Esophagus muscularis mucosa (tissue), 4 donors: ENCODE measurements around the gene C11orf24. TPM values are rescaled to one million over a fixed set of nuclear protein-coding genes. Genes with fewer than 3 reads are reported as not detected.

Source experiments
- DNase-seq: peaks from one replicate; pipeline ENCODE4 v3.0.0-alpha.2; 2017; ENCODE audit errors: extremely low spot score
- H3K27ac ChIP-seq, 4 donors: fragments of 200-600 bp; sonication (generic); replicated peaks in 1 of 4; 1 replicate in 3 of 4; 2 replicates in 1 of 4; pipeline ENCODE4 v1.5.1; 2016 to 2019; ENCODE audit warnings: mild to moderate bottlenecking in 1 of 4
- H3K27me3 ChIP-seq, 4 donors: fragments of 200-600 bp; sonication (generic); one replicate each; pipeline versions ENCODE4 v1.5.1 to v1.6.0; 2016 to 2019
- H3K36me3 ChIP-seq, 4 donors: fragments of 200-600 bp; sonication (generic); one replicate each; pipeline ENCODE4 v1.5.1; 2016 to 2019
- H3K4me1 ChIP-seq, 4 donors: fragments of 200-600 bp; sonication (generic); one replicate each; pipeline ENCODE4 v1.5.1; 2016 to 2019
- H3K4me3 ChIP-seq, 4 donors: fragments of 200-600 bp; sonication (generic); 1 replicate in 2 of 4; 2 replicates in 2 of 4; pipeline ENCODE4 v1.5.1; 2016 to 2019; ENCODE audit warnings: mild to moderate bottlenecking in 4 of 4, moderate library complexity in 1 of 4
- H3K9me3 ChIP-seq, 4 donors: fragments of 200-600 bp; sonication (generic); 1 replicate in 3 of 4; 2 replicates in 1 of 4; pipeline ENCODE4 v1.5.1; 2016 to 2019
- EP300 ChIP-seq: sonication (generic); formaldehyde crosslinking; IDR thresholded peaks from one replicate; pipeline ENCODE4 v1.6.1; 2017; ENCODE audit warnings: antibody characterized with exemption
- POLR2A ChIP-seq: fragments of 450-650 bp; IDR thresholded peaks from one replicate; pipeline ENCODE4 v1.6.1; 2017; ENCODE audit warnings: antibody characterized with exemption, moderate library complexity, mild to moderate bottlenecking, low read depth
- POLR2AphosphoS5 ChIP-seq, 2 donors: sonication (generic); formaldehyde crosslinking; IDR thresholded peaks; one replicate each; pipeline ENCODE4 v1.6.1; 2017; ENCODE audit warnings: antibody characterized with exemption in 2 of 2
- WGBS: methylation state at CpG from one replicate; pipeline ENCODE4 v1.1.5; 2018; 5-methylcytosine and 5-hydroxymethylcytosine counted together
- intact Hi-C: fragments of 100-400 bp; cut with DNase I; formaldehyde crosslinking; loops from one replicate; pipeline ENCODE4 v1.15.1; 2023
- total RNA-seq, 4 donors: library from RNA; depleted of rRNA; stranded (reverse); fragments of >200 nt; gene quantifications; one replicate each; pipeline versions ENCODE4 v1.1.0 to v1.2.1, GENCODE V29; 2016
- TF ChIP-seq, protein P1 (sequence below), 3 experiments: fragments of 200-600 bp in 2 of 3; fragments of 450-650 bp in 1 of 3; sonication (generic) in 2 of 3; IDR thresholded peaks; one replicate each; pipeline ENCODE4 v1.5.1; 2017 to 2019; ENCODE audit warnings: antibody characterized with exemption in 3 of 3, mild to moderate bottlenecking in 2 of 3, moderate library complexity in 1 of 3

Gene C11orf24
- total RNA-seq, 4 donors from 2014 or later: 27.0 to 41.5 (median 31.5) TPM

- WGBS: 71% methylated on average over 5 of the region's 5 CpGs
- TF ChIP-seq POLR2AphosphoS5 (IDR thresholded peaks at IDR 0.05): no peak
- TF ChIP-seq, protein P1, sequence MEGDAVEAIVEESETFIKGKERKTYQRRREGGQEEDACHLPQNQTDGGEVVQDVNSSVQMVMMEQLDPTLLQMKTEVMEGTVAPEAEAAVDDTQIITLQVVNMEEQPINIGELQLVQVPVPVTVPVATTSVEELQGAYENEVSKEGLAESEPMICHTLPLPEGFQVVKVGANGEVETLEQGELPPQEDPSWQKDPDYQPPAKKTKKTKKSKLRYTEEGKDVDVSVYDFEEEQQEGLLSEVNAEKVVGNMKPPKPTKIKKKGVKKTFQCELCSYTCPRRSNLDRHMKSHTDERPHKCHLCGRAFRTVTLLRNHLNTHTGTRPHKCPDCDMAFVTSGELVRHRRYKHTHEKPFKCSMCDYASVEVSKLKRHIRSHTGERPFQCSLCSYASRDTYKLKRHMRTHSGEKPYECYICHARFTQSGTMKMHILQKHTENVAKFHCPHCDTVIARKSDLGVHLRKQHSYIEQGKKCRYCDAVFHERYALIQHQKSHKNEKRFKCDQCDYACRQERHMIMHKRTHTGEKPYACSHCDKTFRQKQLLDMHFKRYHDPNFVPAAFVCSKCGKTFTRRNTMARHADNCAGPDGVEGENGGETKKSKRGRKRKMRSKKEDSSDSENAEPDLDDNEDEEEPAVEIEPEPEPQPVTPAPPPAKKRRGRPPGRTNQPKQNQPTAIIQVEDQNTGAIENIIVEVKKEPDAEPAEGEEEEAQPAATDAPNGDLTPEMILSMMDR (IDR thresholded peaks at IDR 0.05): no peak
- no peak for TF ChIP-seq EP300
- H3K36me3 ChIP-seq: no peaks in the 10 kb centered on the region
- no peak for DNase-seq
- no peak overlapping the region for H3K4me3 ChIP-seq
- H3K27ac ChIP-seq: no peak overlapping the region
- no peaks in the 10 kb centered on the region for H3K4me1 ChIP-seq
- intact Hi-C loops: no loop called here
- H3K27me3 ChIP-seq: no peaks in the 10 kb centered on the region
- no peaks in the 10 kb centered on the region for H3K9me3 ChIP-seq
Observed at GRCh38 chr11:68279676-68280075, 7.9 kb upstream of the C11orf24 start.

- Histone ChIP-seq H3K4me1 (peaks cover 5 to 11% (median 8%) of the 10 kb centered on the region in 4 donors), H3K9me3 (no peaks in the 10 kb centered on the region), H3K27ac (no peak overlapping the region), H3K36me3 (no peaks in the 10 kb centered on the region), H3K27me3 (no peaks in the 10 kb centered on the region), H3K4me3 (no peak overlapping the region)
- TF ChIP-seq POLR2A (no peak), EP300 (no peak), POLR2AphosphoS5 (IDR thresholded peaks at IDR 0.05) (no peak)
- TF ChIP-seq, protein P1 (IDR thresholded peaks at IDR 0.05): no peak
- DNase-seq: no peak
- 81% methylated on average over 4 of the region's 6 CpGs for WGBS
- intact Hi-C loops: no loop called here
Observed at GRCh38 chr11:68276861-68277260, 5.1 kb upstream of the C11orf24 start.

- H3K4me1 ChIP-seq: peaks cover 6 to 17% (median 14%) of the 10 kb centered on the region in 4 donors
- H3K27ac ChIP-seq: no peak overlapping the region
- no peak overlapping the region for H3K4me3 ChIP-seq
- WGBS: 95% methylated on average over 14 of the region's 14 CpGs
- H3K27me3 ChIP-seq: no peaks in the 10 kb centered on the region
- intact Hi-C loops: no loop called here
- no peaks in the 10 kb centered on the region for H3K36me3 ChIP-seq
- DNase-seq: no peak
- no peak for TF ChIP-seq EP300
- no peak for TF ChIP-seq POLR2A
- no peak for TF ChIP-seq POLR2AphosphoS5 (IDR thresholded peaks at IDR 0.05)
- TF ChIP-seq, protein P1 (IDR thresholded peaks at IDR 0.05): no peak
- H3K9me3 ChIP-seq: no peaks in the 10 kb centered on the region
Observed at GRCh38 chr11:68275721-68276507, 4.1 kb upstream of the C11orf24 start.

- intact Hi-C loops: loop anchor here (5.0 kb wide), 2 partner anchors 38 to 113 kb away; partner anchors contain the start of gene LRP5
Observed at GRCh38 chr11:68274306-68274705, 2.5 kb upstream of the C11orf24 start.

More at GRCh38 chr11:68274306-68274705, 2.5 kb upstream of the C11orf24 start:
- peaks cover 22 to 33% (median 30%) of the 10 kb centered on the region in 4 donors for H3K4me1 ChIP-seq
- H3K9me3 ChIP-seq: no peaks in the 10 kb centered on the region
- no peak overlapping the region for H3K27ac ChIP-seq
- H3K4me3 ChIP-seq: no peak overlapping the region
- H3K27me3 ChIP-seq: no peaks in the 10 kb centered on the region
- WGBS: 82% methylated on average over 1 of the region's 1 CpG
- no peaks in the 10 kb centered on the region for H3K36me3 ChIP-seq
- DNase-seq: no peak
- TF ChIP-seq, protein P1 (IDR thresholded peaks at IDR 0.05): no peak
- no peak for TF ChIP-seq POLR2AphosphoS5 (IDR thresholded peaks at IDR 0.05)
- TF ChIP-seq POLR2A: no peak
- TF ChIP-seq EP300: no peak
